ENCODE data around the gene TSHZ2.

Gene TSHZ2

GRCh38 chr20:53329781-53330180, 357.6 kb downstream of the TSHZ2 start:
- no peak for DNase-seq

- no peak for DNase-seq
These were observed 358.5 kb downstream of the TSHZ2 start for GRCh38 chr20:53330601-53331140.

- no peak for DNase-seq
These were observed 359.2 kb downstream of the TSHZ2 start for GRCh38 chr20:53331151-53331973.

GRCh38 chr20:53332022-53332837, 360.1 kb downstream of the TSHZ2 start:
- DNase-seq: no peak

GRCh38 chr20:53334861-53335260, 362.7 kb downstream of the TSHZ2 start:
- DNase-seq: no peak

- DNase-seq: no peak
These were observed 363.4 kb downstream of the TSHZ2 start for GRCh38 chr20:53335555-53335954.

- DNase-seq: no peak
These were observed 364.7 kb downstream of the TSHZ2 start for GRCh38 chr20:53336892-53337291.

- DNase-seq: no peak
These were observed 365.4 kb downstream of the TSHZ2 start for GRCh38 chr20:53337390-53338101.

GRCh38 chr20:53338716-53339115, 366.6 kb downstream of the TSHZ2 start:
- no peak for DNase-seq

- no peak for DNase-seq
These were observed 370.3 kb downstream of the TSHZ2 start for GRCh38 chr20:53342429-53342828.

GRCh38 chr20:53343448-53343847, 371.3 kb downstream of the TSHZ2 start:
- DNase-seq: peak; percentile 92

- DNase-seq: no peak
These were observed 372.7 kb downstream of the TSHZ2 start for GRCh38 chr20:53344891-53345290.

GRCh38 chr20:53345536-53346334, 373.6 kb downstream of the TSHZ2 start:
- no peak for DNase-seq

- DNase-seq: no peak
These were observed 374.1 kb downstream of the TSHZ2 start for GRCh38 chr20:53346335-53346648.

GRCh38 chr20:53349730-53350129, 377.6 kb downstream of the TSHZ2 start:
- no peak for DNase-seq

- no peak for DNase-seq
These were observed 380.7 kb downstream of the TSHZ2 start for GRCh38 chr20:53352727-53353440.

- no peak for DNase-seq
These were observed 382.2 kb downstream of the TSHZ2 start for GRCh38 chr20:53354314-53354713.

GRCh38 chr20:53355790-53356189, 383.6 kb downstream of the TSHZ2 start:
- no peak for DNase-seq

GRCh38 chr20:53359425-53359824, 387.3 kb downstream of the TSHZ2 start:
- no peak for DNase-seq

- no peak for DNase-seq
These were observed 388.7 kb downstream of the TSHZ2 start for GRCh38 chr20:53360852-53361251.

- DNase-seq: no peak
These were observed 390.6 kb downstream of the TSHZ2 start for GRCh38 chr20:53362736-53363135.

- DNase-seq: no peak
These were observed 392.5 kb downstream of the TSHZ2 start for GRCh38 chr20:53364646-53365045.
